K562 (cell line): ENCODE data around the gene BBS1. TPM values are rescaled to one million over a fixed set of nuclear protein-coding genes. Genes with fewer than 3 reads are reported as not detected.

Experiments
- ATAC-seq: fragments of 200-7000 bp; cut with Tn5 transposase; 3 replicates; pipeline ENCODE4 v1.9.1; 2020; ENCODE audit warnings: moderate library complexity
- BruUV-seq: library from RNA; stranded (reverse); fragments of 400-500 nt; replicated peaks from 2 replicates; lab custom pipeline; 2021; lab: Mats Ljungman, UMichigan
- CTCF ChIA-PET: fragments of 300-600 bp; formaldehyde crosslinking; extraction: SDS; loops from one replicate; lab custom pipeline; 2021; ENCODE audit warnings: low intra/inter-chr PET ratio; lab: Yijun Ruan, JAX
- POLR2A ChIA-PET: fragments of 300-600, 350-650 bp; sonication (Branson Sonifier 250); formaldehyde crosslinking; extraction: SDS; loops from one replicate; lab custom pipeline; 2021; ENCODE audit warnings: antibody characterized with exemption, inconsistent platforms; lab: Yijun Ruan, JAX
- DNase-seq, 4 experiments: peaks; one replicate each; pipeline versions ENCODE4 v3.0.0 to v3.0.0-alpha.2; 2011 to 2018; ENCODE audit warnings: low spot score in 3 of 4, mixed read lengths in 3 of 4; ENCODE audit errors: extremely low read depth in 1 of 4
- FAIRE-seq: peaks from 2 replicates; lab custom pipeline; 2011; peaks lifted over from hg19 to GRCh38; lab: Jason Lieb, UNC
- H2AFZ ChIP-seq: 2 replicates; pipeline ENCODE4 v1.6.0; 2011; ENCODE audit warnings: low read depth, low read length, control low read depth, inconsistent platforms
- H3K27ac ChIP-seq: fragments of 200-600 bp; 3 replicates; pipeline ENCODE4 v1.8.0; 2011; ENCODE audit warnings: low read depth, mild to moderate bottlenecking, control low read depth, inconsistent platforms, low read length, moderate library complexity, mixed read lengths; ENCODE audit errors: extremely low read depth
- H3K27me3 ChIP-seq, 2 experiments: fragments of 300-600 bp in 1 of 2; 2 replicates in 1 of 2; 3 replicates in 1 of 2; pipeline versions ENCODE4 v1.6.0 to v1.8.0; 2011; ENCODE audit warnings: inconsistent platforms in 2 of 2, low read length in 2 of 2, mild to moderate bottlenecking in 1 of 2, mixed read lengths in 1 of 2, moderate library complexity in 1 of 2; ENCODE audit not compliant: control insufficient read depth in 2 of 2, insufficient read depth in 2 of 2
- H3K36me3 ChIP-seq: fragments of 300-600 bp; 3 replicates; pipeline ENCODE4 v1.8.0; 2011; ENCODE audit warnings: mild to moderate bottlenecking, low read length, inconsistent platforms; ENCODE audit not compliant: control insufficient read depth, insufficient read depth
- H3K4me1 ChIP-seq, 2 experiments: fragments of 200-600 bp in 1 of 2; replicated peaks in 1 of 2; 2 replicates in 1 of 2; 3 replicates in 1 of 2; pipeline versions ENCODE4 v1.5.1 to v1.8.0; 2011; ENCODE audit warnings: inconsistent platforms in 2 of 2, low read length in 2 of 2, mild to moderate bottlenecking in 1 of 2, mixed read lengths in 1 of 2, moderate library complexity in 1 of 2; ENCODE audit not compliant: control insufficient read depth in 2 of 2, insufficient read depth in 2 of 2
- H3K4me2 ChIP-seq: 2 replicates; pipeline ENCODE4 v1.6.1; 2011; ENCODE audit warnings: low read length, control low read depth, inconsistent platforms, mixed read lengths; ENCODE audit not compliant: insufficient read depth
- H3K4me3 ChIP-seq: fragments of 200-600 bp; sonication (generic), shearing (Covaris generic); 2 replicates; pipeline ENCODE4 v1.5.1; 2016; ENCODE audit warnings: control low read depth, inconsistent platforms
- H3K79me2 ChIP-seq: fragments of 200-600 bp; 3 replicates; pipeline ENCODE4 v1.8.0; 2011; ENCODE audit warnings: low read length, inconsistent platforms; ENCODE audit not compliant: control insufficient read depth, insufficient read depth
- H3K9ac ChIP-seq, 2 experiments: 2 replicates each; pipeline versions ENCODE4 v1.6.0 to v1.6.1; 2011; ENCODE audit warnings: low read depth in 2 of 2, low read length in 2 of 2, control low read depth in 1 of 2, inconsistent platforms in 1 of 2, mild to moderate bottlenecking in 1 of 2, mixed read lengths in 1 of 2; ENCODE audit not compliant: insufficient read depth in 1 of 2
- H3K9me1 ChIP-seq: one replicate; pipeline ENCODE4 v1.6.0; 2011; ENCODE audit warnings: inconsistent platforms, mild to moderate bottlenecking, low read length, moderate library complexity; ENCODE audit not compliant: control insufficient read depth, insufficient read depth
- H3K9me3 ChIP-seq: replicated peaks from 2 replicates; pipeline ENCODE4 v1.5.1; 2011; ENCODE audit warnings: low read depth, low read length, inconsistent platforms; ENCODE audit not compliant: control insufficient read depth, insufficient read depth
- H4K20me1 ChIP-seq: replicated peaks from 2 replicates; pipeline ENCODE4 v1.6.1; 2011; ENCODE audit warnings: low read length, inconsistent platforms, mixed read lengths; ENCODE audit not compliant: control insufficient read depth, insufficient read depth
- CREBBP ChIP-seq: IDR thresholded peaks from one replicate; pipeline ENCODE4 v1.6.1; 2012; ENCODE audit warnings: low read depth, mild to moderate bottlenecking, control low read depth, inconsistent platforms, low read length
- HDAC3 ChIP-seq: fragments of 450-650 bp; IDR thresholded peaks from 2 replicates; pipeline ENCODE4 v1.6.1; 2018; ENCODE audit warnings: borderline replicate concordance, mild to moderate bottlenecking, moderate library complexity; ENCODE audit not compliant: partially characterized antibody
- MAFK ChIP-seq: IDR thresholded peaks from 2 replicates; pipeline ENCODE4 v1.6.1; 2011; ENCODE audit warnings: low read length, improper control_type of control experiment
- NR2C1 ChIP-seq, 2 experiments: fragments of 450-650 bp; IDR thresholded peaks; 2 replicates each; pipeline ENCODE4 v1.6.1; 2017; ENCODE audit warnings: mild to moderate bottlenecking in 2 of 2, antibody characterized with exemption in 1 of 2, inconsistent platforms in 1 of 2, missing compliant biosample characterization in 1 of 2, missing genetic modification characterization in 1 of 2
- POLR2G ChIP-seq: fragments of 200-400 bp; formaldehyde crosslinking; IDR thresholded peaks from 2 replicates; pipeline ENCODE4 v1.6.1; 2017; ENCODE audit warnings: low read depth, mild to moderate bottlenecking, antibody characterized with exemption, low read length, moderate library complexity
- POLR3G ChIP-seq: IDR thresholded peaks from 2 replicates; pipeline ENCODE4 v1.6.1; 2011; ENCODE audit not compliant: insufficient read length, insufficient replicate concordance; ENCODE audit errors: extremely low read depth
- ZZZ3 ChIP-seq: fragments of 450-650 bp; IDR thresholded peaks from 2 replicates; pipeline ENCODE4 v1.6.1; 2016; ENCODE audit warnings: antibody characterized with exemption, mild to moderate bottlenecking, moderate library complexity
- WGBS: fragments of 100-300 bp; shearing (Covaris generic); methylation state at CpG from one replicate; pipeline ENCODE4 v1.1.6; 2016; ENCODE audit warnings: low coverage, mixed read lengths; ENCODE audit not compliant: insufficient coverage; ENCODE audit errors: missing lambda C conversion rate; 5-methylcytosine and 5-hydroxymethylcytosine counted together
- in situ Hi-C: fragments of 300-500 bp; cut with MboI; formaldehyde crosslinking; loops from 4 replicates; pipeline ENCODE4 v1.15.0; 2018; ENCODE audit warnings: inconsistent platforms, mixed read lengths
- intact Hi-C: fragments of 100-400 bp; cut with micrococcal nuclease; formaldehyde crosslinking; loops from 2 replicates; pipeline ENCODE4 v1.14.2; 2022
- polyA plus RNA-seq, 8 experiments: library from polyadenylated mRNA; depleted of rRNA in 4 of 8; stranded (reverse) in 5 of 8; unstranded in 3 of 8; fragments of >200 nt; fragmentation: Nextera tagmentation in 2 of 8; fragmentation: Illumina TruSeq in 1 of 8; extraction: Ambion mirVana in 2 of 8; extraction: Trizol in 1 of 8; gene quantifications; 2 replicates each; pipeline versions ENCODE4 v1.2.1 to v1.2.3, GENCODE V29; 2011 to 2014; ENCODE audit warnings: inconsistent platforms in 1 of 8, missing spikeins in 1 of 8
- total RNA-seq, 7 experiments: library from RNA; depleted of rRNA in 6 of 7; stranded (reverse); fragments of >200 nt in 6 of 7; fragmentation: Illumina TruSeq in 2 of 7; extraction: Trizol in 2 of 7; gene quantifications; 2 replicates each; pipeline versions ENCODE4 v1.2.1 to v1.2.3, GENCODE V29; 2011 to 2021; ENCODE audit warnings: low replicate concordance in 1 of 7

The BBS1 gene
- total and polyA plus RNA-seq, 9 of the 15 experiments (the other 6 are each of a cell fraction or from before 2014, with no cell fraction given): 9.0 to 19.8 (median 12.1) TPM

DNA sequence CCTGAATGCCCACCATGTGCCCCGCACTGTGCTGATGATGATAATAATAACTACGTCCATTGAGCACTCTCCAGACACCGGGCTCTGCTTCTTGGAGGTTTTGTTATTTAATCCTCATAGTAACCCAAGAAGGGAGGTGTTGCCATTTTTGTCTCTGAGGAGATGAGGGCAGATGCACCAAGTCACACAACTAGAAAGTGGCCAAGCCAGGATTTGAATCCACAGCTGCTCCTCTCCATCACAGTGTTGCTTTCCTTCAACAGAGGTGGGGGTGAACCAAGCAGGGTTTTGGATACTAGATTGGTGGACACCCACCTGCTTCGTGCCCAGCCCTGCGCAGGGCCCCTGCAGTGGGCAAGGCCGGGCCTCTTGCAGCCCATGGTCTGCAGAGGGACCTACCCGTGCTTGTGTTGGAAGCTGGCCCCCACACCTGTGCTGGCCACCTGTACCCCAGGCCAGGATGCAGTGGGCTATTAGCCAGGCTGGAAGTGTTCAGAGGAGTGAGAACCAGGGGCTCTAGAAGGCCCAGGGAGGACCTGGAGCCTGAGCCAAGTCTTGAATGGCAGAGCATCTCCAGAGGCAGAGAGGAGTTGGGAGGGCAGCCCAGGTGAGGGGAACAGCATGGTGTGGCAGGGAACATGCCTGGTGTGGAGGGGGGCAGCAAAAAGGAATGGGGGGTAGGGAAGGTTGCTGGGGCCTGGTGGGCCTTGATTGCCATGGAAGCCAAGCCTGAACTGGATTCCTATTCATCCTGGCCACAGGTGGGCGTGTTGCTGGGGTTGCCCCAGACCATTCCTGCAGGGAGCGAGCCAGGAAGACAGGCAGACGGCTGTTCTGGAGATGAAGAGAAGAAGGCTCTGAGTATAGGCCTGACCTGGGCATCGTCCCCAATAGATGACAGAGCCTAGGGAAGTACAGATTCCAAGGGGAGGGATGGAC is 32.9 kb upstream of the BBS1 start:
- intact Hi-C loops: no loop called here
- ChIA-PET CTCF (interaction anchor here (2.0 to 4.2 kb wide), 2 partner anchors 70 to 91 kb away, joined by 5 to 50 read pairs; no protein-coding TSS in a partner anchor), POLR2A (no interaction called here)
- H3K27me3 ChIP-seq: no peaks in the 10 kb centered on the region
- BruUV-seq: no TSS peak
- peaks cover 3 to 34% of the 10 kb centered on the region in 2 experiments; a peak in 4 of 5 replicates for H3K4me1 ChIP-seq
- H3K9me1 ChIP-seq: no peaks in the 10 kb centered on the region
- H3K36me3 ChIP-seq: peaks cover 7% of the 10 kb centered on the region; the same call in 2 of the 3 replicates
- DNase-seq: no peak
- H3K4me3 ChIP-seq: no peak overlapping the region
- H3K9me3 ChIP-seq: no peaks in the 10 kb centered on the region
- in situ Hi-C loops: no loop called here
- no peak overlapping the region for H3K9ac ChIP-seq
- no peak overlapping the region for H2AFZ ChIP-seq
- H3K4me2 ChIP-seq: no peak overlapping the region
- 71% methylated on average over 11 of the region's 11 CpGs for WGBS
- TF ChIP-seq ZZZ3: no peak
- no peak for TF ChIP-seq HDAC3
- peak; percentile 43; the same call in 1 of the 2 replicates for TF ChIP-seq POLR2G
- TF ChIP-seq CREBBP: no peak
- no peak for TF ChIP-seq NR2C1 (IDR thresholded peaks at IDR 0.05)
- no peak for TF ChIP-seq NR2C1 (tag; IDR thresholded peaks at IDR 0.05)
- no peak for TF ChIP-seq POLR3G
- no peak for TF ChIP-seq MAFK
- peaks cover 9% of the 10 kb centered on the region; the same call in 1 of the 2 replicates for H4K20me1 ChIP-seq
- no peak for ATAC-seq
- H3K79me2 ChIP-seq: peaks cover 12% of the 10 kb centered on the region; the same call in 2 of the 3 replicates
- no peak overlapping the region for H3K27ac ChIP-seq
- no peak for FAIRE-seq
